Ovary (tissue), 9 donors: ENCODE data around the gene RAB17. TPM values are rescaled to one million over a fixed set of nuclear protein-coding genes. Genes with fewer than 3 reads are reported as not detected.

Source experiments
- DNase-seq, 5 donors: peaks; one replicate each; pipeline ENCODE4 v3.0.0-alpha.2; 2019 to 2020
- H3K27ac ChIP-seq, 2 donors: fragments of 200-600 bp; one replicate each; pipeline versions ENCODE4 v1.5.1 to v1.8.0; 2019 to 2022
- H3K27me3 ChIP-seq: fragments of 200-600 bp; one replicate; pipeline ENCODE4 v1.8.0; 2022
- H3K36me3 ChIP-seq: fragments of 200-600 bp; sonication (generic); one replicate; pipeline ENCODE4 v1.5.1; 2019
- H3K4me1 ChIP-seq: one replicate; pipeline ENCODE4 v1.8.1; 2013; ENCODE audit warnings: mild to moderate bottlenecking, moderate library complexity; ENCODE audit not compliant: insufficient read depth
- H3K4me3 ChIP-seq: fragments of 200-600 bp; sonication (generic); one replicate; pipeline ENCODE4 v1.5.1; 2017
- H3K9me3 ChIP-seq, 2 donors: fragments of 200-600 bp in 1 of 2; sonication (generic) in 1 of 2; one replicate each; pipeline versions ENCODE4 v1.5.1 to v1.8.1; 2013 to 2019; ENCODE audit warnings: mild to moderate bottlenecking in 1 of 2, moderate library complexity in 1 of 2
- CTCF ChIP-seq, 3 donors: fragments of 450-650 bp in 2 of 3; fragments of 200-600 bp in 1 of 3; IDR thresholded peaks; one replicate each; pipeline versions ENCODE4 v1.5.1 to v1.8.0; 2016 to 2022; ENCODE audit warnings: antibody characterized with exemption in 3 of 3, mild to moderate bottlenecking in 1 of 3
- EP300 ChIP-seq: sonication (generic); formaldehyde crosslinking; IDR thresholded peaks from one replicate; pipeline ENCODE4 v1.6.1; 2017; ENCODE audit warnings: antibody characterized with exemption
- POLR2A ChIP-seq: fragments of 450-650 bp; IDR thresholded peaks from one replicate; pipeline ENCODE4 v1.6.1; 2017; ENCODE audit warnings: antibody characterized with exemption, mild to moderate bottlenecking, moderate library complexity
- WGBS, 3 donors: extraction: QIAGEN DNeasy Blood & Tissue Kit in 1 of 3; methylation state at CpG; one replicate each; pipeline versions ENCODE4 v1.1.5 to v1.1.7; 2013 to 2017; 5-methylcytosine and 5-hydroxymethylcytosine counted together
- intact Hi-C, 4 donors: fragments of 100-400 bp; cut with DNase I; formaldehyde crosslinking; loops; one replicate each; pipeline versions ENCODE4 v1.11.0 to v1.15.1; 2022 to 2023
- polyA plus RNA-seq, 2 donors: library from polyadenylated mRNA; stranded (reverse); fragments of 200-250 nt in 1 of 2; fragments of 350-450 nt in 1 of 2; fragmentation: Illumina TruSeq in 1 of 2; extraction: RNeasy Lipid Tissue Mini Kit (QIAGEN cat#74804) in 1 of 2; gene quantifications; one replicate each; pipeline ENCODE4 v1.2.3, GENCODE V29; 2013 to 2014
- total RNA-seq, 7 donors: library from RNA; depleted of rRNA in 2 of 7; stranded (reverse); fragments of >200 nt in 2 of 7; fragmentation: NEBNext Ultra II Directional in 3 of 7; extraction: Animal tissue kit (Norgen Biotek cat#: 25700) in 3 of 7; gene quantifications; one replicate each; pipeline versions ENCODE4 v1.1.0 to v1.2.4, GENCODE V29; 2016 to 2023
- donor health status: DM: no; HTN: no; CAD: no; lungs with moderate emphysema.
- donor health status: DM: no; HTN: no; CAD: no.
- donor health status: Bipolar disorder and iron deficiency.
- donor health status: DM: yes; HTN: yes; CAD: no.
- donor health status: DM: no; HTN: no; CAD: no.
- donor health status: DM: yes; HTN: yes; CAD: no.

The RAB17 gene
- total and polyA plus RNA-seq, 9 donors: 0.38 to 19.3 (median 4.3) TPM

GRCh38 chr2:237540223-237540775 lies 50.2 kb downstream of the RAB17 start:
- Histone ChIP-seq H3K27me3 (no peaks in the 10 kb centered on the region), H3K27ac (peak overlapping the region; percentile 49), H3K4me3 (no peak overlapping the region), H3K36me3 (no peaks in the 10 kb centered on the region), H3K9me3 (no peaks in the 10 kb centered on the region), H3K4me1 (peaks cover 20% of the 10 kb centered on the region)
- intact Hi-C loops: no loop called here
- peak in 2 of 5 donors; percentile 28 to 46 for DNase-seq
- WGBS, 3 donors: 78 to 81% (median 78%) methylated on average over 11 to 13 of the region's 13 CpGs
- TF ChIP-seq CTCF (IDR thresholded peaks at IDR 0.05): no peak
- no peak for TF ChIP-seq POLR2A
- no peak for TF ChIP-seq EP300

GRCh38 chr2:237539681-237540080 lies 50.9 kb downstream of the RAB17 start:
- Histone ChIP-seq H3K9me3 (no peaks in the 10 kb centered on the region), H3K27ac (peak overlapping the region; percentile 49), H3K4me3 (no peak overlapping the region), H3K27me3 (no peaks in the 10 kb centered on the region), H3K36me3 (no peaks in the 10 kb centered on the region), H3K4me1 (peaks cover 20% of the 10 kb centered on the region)
- TF ChIP-seq EP300 (no peak), POLR2A (no peak), CTCF (IDR thresholded peaks at IDR 0.05) (no peak)
- peak in 2 of 5 donors; percentile 47 to 55 for DNase-seq
- WGBS, 3 donors: 26 to 50% (median 40%) methylated on average over 6 of the region's 6 CpGs
- intact Hi-C loops: no loop called here

GRCh38 chr2:237538901-237539300 lies 51.6 kb downstream of the RAB17 start:
- 84 to 93% (median 86%) methylated on average over 18 of the region's 18 CpGs for WGBS, 3 donors
- Histone ChIP-seq H3K4me3 (no peak overlapping the region), H3K36me3 (no peaks in the 10 kb centered on the region), H3K27me3 (no peaks in the 10 kb centered on the region), H3K4me1 (peaks cover 20% of the 10 kb centered on the region), H3K9me3 (no peaks in the 10 kb centered on the region), H3K27ac (no peak overlapping the region)
- DNase-seq: peak in 1 of 5 donors; percentile 40
- intact Hi-C loops: no loop called here
- no peak for TF ChIP-seq POLR2A
- TF ChIP-seq EP300: no peak
- no peak for TF ChIP-seq CTCF (IDR thresholded peaks at IDR 0.05)

GRCh38 chr2:237538001-237538720 lies 52.4 kb downstream of the RAB17 start:
- Histone ChIP-seq H3K4me3 (no peak overlapping the region), H3K4me1 (peaks cover 20% of the 10 kb centered on the region), H3K27ac (no peak overlapping the region), H3K36me3 (no peaks in the 10 kb centered on the region), H3K9me3 (no peaks in the 10 kb centered on the region), H3K27me3 (no peaks in the 10 kb centered on the region)
- peak in 1 of 5 donors; percentile 45 for DNase-seq
- TF ChIP-seq POLR2A (no peak), CTCF (IDR thresholded peaks at IDR 0.05) (no peak), EP300 (no peak)
- 77 to 80% (median 78%) methylated on average over 29 of the region's 29 CpGs for WGBS, 3 donors
- intact Hi-C loops: no loop called here
